Renal cortex interstitium (tissue), 11 donors: Measurements from ENCODE around the gene S100A9. TPM values are rescaled to one million over a fixed set of nuclear protein-coding genes. Genes with fewer than 3 reads are reported as not detected.
A peak's percentile ranks its signal among the peaks of the same experiment; 100 is the strongest.

Experiments
- DNase-seq, 11 donors: peaks; one replicate each; pipeline ENCODE4 v3.0.0-alpha.2; 2013; ENCODE audit warnings: low read depth in 9 of 11, low spot score in 4 of 11; ENCODE audit errors: extremely low read depth in 1 of 11
- polyA plus RNA-seq, 3 donors: library from polyadenylated mRNA; unstranded; fragments of 120-200 nt; gene quantifications; one replicate each; pipeline ENCODE4 v1.2.1, GENCODE V29; 2013; ENCODE audit not compliant: insufficient read length in 3 of 3

The S100A9 gene
- polyA plus RNA-seq, 3 donors = 17.2 to 29.4 (median 27.6) TPM

DNA sequence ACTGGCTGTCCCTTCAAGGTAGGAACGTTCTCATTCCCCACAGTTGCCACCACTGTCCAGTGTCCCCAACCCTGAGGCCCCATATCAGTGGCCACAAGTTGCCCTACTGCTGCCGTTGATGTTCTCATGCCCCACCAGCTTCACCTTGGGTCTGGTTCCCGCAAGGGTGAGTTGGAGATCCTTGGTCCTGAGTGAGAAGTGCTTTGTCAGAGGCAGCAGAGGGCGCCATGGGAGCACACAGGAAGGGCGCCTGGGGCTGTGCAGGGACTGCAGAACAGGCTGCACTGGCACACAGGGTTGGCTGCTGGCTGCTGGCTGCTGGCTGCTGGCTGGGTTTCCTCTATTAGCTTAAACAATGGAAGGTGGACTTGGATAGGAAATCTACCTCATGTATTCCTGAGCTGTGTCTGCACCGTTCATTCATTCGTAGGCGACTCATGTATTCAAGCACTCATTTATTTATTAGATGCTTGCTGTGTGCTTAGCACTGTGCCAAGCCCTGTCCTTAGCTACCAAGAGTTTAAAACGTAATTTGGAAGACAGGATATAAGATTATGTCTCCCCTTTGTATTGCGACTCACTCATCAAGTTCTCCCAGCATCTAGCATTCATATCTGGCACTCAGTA, 2.1 kb upstream of the S100A9 start:
- DNase-seq = no peak

DNA sequence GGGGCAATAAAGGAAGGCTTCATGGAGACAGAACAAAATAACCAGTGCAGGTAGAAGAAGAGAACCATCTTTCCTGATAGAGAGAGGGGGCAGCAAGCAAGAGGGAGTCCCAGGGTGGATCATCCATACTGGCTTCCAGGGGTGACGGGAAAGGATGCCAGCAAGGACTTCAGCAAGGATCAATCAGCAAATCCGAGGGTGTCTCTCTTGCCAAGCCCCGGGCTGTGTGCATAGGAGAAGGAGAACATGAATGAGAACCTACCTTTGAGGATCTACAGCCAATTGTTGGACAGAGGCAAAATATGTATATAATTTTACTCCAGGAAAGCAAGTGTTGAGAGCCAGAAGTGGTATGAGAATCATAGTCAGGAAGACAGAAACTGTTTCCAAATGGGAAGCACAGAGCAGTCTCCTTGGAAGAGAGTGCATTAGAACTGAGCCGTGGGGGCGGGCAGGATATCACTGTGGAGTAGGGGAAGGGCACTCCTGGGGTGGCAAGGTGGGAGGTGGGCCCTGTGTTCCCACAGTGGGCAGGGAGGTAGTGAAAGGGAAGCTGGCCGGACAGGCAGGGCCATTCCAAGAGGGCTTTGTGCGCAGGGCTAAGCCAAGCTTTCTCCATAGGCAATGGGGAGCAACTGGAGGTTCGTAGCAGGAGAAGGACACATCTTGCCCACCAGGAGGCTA, 1.1 kb upstream of the S100A9 start:
- no peak for DNase-seq

DNA sequence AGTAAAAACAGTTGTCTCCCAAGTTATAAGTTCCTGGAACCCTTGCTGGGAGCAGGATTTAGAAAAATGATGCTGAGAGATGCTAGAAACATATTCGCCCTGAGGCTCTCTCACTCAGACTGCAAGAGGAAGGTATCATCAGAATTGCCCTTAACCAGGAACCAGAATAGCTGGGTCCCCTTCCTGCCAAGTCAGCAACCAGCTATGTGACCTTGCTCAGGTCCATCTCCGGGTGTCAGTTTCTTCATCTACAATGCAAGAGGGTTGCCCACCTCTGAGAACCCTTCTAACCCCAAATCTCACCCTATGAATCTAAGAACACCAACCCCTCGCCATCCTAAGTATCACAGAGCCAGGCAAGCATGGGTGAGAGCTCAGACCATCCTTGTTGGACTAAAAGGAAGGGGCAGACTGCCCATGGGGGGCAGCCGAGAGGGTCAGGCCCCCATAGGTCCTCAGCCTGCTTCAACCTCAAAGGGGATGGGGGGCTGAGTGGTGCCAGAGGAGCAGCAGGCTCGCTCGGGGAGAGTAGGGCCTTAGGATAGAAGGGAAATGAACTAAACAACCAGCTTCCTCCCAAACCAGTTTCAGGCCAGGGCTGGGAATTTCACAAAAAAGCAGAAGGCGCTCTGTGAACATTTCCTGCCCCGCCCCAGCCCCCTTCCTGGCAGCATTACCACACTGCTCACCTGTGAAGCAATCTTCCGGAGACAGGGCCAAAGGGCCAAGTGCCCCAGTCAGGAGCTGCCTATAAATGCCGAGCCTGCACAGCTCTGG, 390 bp upstream of the S100A9 start:
- DNase-seq = no peak

DNA sequence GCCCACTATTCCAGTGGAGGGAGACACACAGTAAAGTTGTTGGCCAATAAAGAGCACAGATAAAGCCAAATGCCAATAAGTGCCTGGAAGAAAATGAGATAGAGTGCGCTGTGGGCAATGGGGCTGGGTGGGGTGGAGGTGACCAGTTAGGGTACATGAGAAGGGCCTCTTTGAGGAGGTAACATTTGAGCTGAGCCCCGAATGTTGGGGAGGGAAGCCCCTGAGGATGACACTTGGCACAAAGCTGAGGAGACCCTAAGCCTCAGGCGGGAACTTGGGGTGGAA, 979 bp downstream of the S100A9 start:
- DNase-seq = no peak

DNA sequence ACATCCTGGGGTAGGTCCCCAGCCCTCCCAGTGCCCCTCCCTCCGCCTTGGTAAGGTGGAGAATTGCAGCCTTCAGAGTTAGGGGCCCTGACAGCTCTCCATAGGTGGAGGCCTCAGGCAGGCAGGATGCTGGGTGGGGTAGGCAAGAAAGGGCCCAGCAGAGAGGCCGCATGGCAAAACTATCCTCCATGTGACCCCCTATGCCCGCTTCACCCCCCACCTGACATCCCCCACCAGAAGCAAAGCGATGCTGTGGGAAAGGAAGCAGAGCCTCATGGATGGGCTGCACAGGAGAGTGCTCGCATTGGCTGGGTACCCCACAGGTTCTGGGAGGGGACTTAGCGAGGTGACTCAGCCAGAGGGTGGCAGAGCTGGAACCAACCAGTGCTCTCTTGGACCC, 1.6 kb downstream of the S100A9 start:
- DNase-seq = no peak

DNA sequence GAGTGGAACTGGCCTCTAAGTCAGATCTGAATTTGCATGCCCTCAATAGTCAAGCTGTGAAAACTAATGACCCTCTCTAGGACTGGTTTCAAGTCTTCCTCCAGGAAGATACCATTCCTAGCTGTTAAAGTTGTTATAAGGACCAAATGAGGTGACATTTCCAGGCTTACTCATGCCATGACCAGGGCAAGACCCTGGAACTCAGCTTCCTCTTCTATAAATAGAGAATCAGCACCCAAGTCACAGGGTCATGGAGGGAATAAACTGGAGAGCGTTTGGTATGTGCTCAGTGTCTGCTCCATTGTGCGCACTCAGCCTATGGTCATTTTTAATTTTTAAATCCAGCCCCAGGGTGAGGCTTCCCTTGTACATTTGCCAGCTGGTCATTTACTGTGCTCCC, 2.5 kb downstream of the S100A9 start:
- DNase-seq = no peak

DNA sequence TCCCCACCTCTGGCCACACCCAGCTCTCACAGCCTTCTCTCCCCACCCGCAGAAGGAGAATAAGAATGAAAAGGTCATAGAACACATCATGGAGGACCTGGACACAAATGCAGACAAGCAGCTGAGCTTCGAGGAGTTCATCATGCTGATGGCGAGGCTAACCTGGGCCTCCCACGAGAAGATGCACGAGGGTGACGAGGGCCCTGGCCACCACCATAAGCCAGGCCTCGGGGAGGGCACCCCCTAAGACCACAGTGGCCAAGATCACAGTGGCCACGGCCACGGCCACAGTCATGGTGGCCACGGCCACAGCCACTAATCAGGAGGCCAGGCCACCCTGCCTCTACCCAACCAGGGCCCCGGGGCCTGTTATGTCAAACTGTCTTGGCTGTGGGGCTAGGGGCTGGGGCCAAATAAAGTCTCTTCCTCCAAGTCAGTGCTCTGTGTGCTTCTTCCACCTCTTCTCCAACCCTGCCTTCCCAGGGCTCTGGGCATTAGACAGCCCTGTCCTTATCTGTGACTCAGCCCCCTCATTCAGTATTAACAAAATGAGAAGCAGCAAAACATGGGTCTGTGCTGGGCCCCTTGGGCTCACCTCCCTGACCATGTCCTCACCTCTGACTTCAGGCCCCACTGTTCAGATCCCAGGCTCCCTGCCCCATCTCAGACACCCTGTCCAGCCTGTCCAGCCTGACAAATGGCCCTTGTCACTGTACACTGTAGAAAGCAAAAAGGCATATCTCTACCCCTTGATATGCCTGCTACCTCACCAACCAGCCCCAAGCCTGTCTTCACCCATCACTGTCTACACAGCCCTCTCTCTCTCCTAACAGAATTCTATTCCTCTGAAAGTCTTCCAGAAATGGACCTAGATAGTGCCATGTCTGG, 3.2 kb downstream of the S100A9 start:
- DNase-seq = no peak

DNA sequence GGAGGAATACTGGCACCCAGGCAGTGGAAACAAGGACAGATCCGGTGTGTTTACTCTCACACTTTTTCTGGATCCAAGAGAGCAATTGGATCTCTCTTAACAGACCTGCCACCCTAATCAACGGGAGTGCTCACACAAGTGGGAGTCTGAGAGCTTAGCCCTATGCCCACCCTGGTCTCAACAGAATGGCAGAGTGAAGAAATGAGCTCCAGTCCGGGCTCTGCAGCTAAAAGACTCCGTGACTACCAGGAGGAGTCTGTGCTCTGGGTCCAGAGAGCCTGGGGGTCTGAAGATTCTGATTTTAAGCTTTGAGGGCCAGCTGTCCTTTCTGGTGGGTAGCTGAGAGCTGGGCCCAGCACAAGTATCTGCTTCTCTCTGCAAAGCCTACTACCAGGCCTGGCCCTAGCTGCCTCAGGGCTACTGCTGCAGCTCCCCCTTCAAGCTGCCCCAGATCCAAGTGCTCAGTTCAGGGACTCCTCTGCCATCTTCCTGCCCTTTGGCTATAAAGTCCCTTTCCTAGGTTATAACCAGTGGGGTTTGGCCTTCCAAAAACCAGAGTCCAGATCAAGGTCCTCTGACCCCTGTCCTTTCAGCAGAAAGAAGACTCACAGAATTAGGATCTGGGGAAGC, 3.9 kb downstream of the S100A9 start:
- no peak for DNase-seq

DNA sequence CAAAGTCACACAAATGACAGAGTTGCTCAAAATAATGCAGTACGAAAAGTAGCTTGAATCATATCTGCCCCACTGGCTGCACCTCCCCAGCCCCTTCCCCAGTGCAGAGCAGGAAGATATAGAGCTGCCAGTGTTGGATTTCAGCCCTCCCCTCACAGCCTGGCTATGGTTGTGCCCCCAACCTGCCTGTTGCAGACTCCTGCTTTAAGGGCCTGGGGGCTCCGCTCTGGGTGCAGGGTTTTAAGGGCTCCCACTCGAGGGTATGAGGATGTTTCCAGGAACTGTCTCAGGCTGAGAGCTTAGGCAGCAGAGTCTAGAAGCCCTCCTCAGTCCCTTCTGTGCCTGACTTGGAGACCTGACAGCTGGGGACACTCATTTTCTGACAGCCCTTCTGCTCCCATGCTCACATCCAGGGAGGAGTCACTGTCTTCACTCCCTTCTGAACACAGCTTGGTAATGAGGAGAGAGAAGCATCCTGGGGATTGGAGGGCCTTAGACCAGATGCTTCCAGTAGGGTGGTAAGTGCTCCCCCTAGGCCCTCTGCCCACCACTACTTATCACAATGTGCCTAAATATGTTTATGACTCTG, 4.6 kb downstream of the S100A9 start:
- peak in 10 of 11 donors; percentile 29 to 75 (median 60) for DNase-seq

DNA sequence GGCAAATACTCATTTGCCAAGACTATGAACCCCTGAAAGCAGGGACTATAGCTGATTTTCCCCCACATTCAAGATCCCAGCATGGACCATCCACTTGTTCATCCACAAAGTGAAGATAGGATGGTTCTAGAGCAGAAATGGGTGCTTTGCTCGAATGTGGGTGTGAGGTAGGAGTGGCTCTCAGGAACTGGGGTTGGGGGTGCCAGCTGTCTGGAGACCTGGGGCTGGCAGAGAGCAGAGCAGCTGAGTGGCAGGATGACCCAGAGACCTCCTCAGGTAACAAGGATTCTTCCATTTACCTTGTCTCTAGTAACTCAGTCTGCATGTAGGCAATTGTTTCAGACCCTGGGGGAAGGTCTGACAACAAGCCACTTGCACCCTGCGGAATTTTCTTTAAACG, 6.0 kb downstream of the S100A9 start:
- no peak for DNase-seq

DNA sequence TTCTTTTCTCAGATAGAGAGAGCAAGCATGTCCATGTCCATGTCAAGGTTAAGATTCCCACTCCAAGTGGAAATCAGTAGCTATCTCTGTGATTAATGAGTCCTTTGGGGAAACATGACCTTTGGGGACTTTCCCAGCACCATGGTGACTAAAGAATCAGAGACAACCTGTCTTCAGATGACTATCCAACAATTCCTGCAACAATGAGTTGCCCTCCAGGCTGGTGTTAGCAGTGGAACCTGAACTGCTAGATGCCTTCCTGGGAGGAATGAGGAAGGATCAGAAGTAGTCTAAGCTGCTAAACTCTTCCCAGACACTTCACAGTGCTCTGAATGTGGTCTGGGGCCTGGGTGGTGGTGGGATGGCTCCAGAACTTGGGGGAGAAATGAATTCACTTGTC, 6.5 kb downstream of the S100A9 start:
- no peak for DNase-seq

DNA sequence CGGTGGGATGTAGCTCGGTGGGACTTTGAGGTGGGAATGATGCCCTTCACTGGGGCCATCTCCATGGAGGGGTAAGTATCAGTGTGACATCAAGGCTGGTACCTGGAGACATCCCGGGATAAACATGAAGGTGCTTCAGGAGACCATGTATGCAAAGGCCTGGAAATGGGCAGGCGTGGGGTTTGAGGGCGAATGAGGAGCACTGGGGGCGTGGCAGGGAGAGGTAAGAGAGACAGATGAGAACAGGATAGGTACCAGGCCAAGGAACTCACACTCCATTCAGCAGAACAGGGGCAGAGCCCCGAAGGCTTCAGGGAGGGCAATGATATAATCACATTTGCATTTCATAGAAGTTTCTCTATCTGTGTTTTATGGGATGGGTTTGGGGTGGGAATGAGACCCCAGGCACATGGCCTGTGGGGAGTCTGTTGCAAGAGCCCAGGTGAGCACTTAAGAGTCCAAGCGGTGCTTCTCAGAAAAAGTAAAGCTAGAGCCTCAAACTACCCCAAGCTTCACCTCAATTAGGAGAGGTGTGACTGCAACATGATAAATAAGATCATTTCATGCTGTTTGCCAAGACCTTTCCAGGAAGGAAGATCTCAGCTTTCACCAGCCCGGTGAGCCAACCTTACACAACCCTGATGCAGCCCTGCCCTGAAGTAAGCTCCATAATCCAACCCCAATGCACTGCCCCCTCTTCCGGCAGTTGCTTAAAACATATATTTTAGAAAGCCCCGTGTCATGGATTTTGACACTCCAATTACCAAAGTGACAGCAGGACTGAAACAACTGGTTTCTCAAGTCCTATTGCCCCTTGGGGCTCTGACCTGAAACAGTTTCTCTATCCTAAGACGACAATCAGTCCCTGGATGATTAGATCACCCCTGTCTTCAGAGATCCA, 7.4 kb downstream of the S100A9 start:
- DNase-seq = no peak

DNA sequence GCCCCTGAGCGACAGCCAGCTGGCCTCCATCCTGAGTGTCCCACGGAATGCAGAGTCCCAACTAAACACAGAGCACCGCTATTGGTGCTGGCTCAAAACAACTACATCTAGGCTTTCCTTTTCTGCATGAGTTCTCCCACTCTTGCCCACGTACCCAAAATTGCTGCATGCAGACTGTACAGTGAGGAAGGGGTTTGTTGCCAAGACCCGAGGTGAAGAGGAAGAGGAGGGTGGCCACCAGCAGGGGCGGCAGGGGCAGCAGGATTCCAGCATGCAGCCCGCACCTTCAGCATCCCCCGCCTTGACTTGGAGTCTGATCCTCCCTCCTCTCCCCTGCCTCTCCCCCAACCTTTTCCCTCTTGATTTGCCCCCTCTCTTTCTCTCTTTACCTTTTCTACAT, 8.0 kb downstream of the S100A9 start:
- DNase-seq = no peak

DNA sequence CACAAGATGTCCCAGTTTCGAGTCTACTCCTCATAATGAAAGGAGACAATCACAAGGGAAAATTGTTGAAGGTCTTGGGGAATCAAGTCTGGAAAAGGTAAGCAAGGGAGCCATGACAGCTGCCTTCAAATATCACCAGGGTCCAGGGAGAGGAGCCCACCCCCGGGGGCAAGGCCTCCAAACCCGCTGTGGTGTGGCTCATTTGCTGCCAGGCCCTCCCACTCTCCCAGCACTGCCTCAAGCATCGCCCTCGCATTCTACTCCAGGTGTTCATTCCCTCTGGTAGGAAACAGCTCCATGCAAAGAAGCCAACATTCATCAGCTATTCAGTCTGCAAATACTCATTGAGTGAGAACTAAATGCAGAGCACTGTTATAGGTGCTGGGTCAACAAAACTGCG, 8.6 kb downstream of the S100A9 start:
- DNase-seq = no peak

DNA sequence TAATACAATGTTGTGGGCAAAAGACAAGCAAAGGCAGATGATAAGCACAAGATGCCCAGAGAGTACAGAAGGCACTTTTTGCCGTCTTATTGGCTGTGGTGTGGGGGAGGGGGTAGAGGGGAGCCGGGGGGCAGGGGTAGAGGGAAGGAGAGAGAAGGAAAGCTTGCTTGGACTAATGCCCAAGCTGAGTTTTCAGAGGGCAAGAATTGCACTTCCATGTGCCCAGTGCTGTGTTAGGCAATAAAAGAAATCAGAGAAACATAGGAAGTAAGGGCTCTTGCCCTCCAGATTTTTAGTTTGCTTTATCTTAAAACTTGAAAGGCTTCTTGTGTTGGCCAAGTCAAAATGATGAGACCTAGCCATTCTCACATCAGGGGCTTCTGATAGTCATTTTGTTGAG, 9.4 kb downstream of the S100A9 start:
- no peak for DNase-seq

DNA sequence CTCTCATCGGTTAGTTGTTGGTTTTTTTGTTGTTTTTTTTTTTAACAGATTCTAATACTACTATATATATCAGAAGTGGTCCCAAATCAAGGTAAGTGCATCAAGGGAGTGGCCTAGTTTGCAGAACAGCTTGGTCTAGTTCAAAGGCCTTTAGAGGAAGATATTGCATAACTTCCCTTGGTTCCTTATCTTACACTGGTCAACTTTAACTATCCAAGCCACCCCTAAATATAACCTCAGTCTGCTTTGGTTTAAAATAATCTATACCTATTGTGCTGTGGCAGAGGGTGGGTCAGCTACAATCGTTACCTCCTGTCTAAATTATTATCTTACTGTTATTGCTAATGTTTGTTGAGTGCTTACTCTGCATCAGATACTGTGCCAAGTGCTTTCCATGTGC, 10.8 kb downstream of the S100A9 start:
- DNase-seq = no peak

DNA sequence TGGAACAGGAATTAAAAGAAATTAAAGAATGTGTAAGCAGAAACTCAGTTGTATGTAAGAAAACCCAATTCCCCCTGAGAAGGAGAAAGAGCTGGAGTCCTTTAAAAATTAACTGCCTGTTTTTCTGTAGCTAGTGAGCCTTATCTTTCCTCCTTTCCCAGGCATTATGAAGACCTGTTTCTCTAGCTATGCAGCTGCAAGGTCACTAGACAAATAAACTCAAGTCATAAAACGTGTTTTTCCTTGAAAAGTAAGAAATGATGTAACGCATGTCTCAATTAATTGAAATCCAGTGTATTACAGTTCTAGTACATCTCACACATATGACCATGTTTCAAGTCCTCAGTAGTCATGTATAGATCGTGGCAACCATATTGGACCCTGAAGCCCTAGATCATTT, 12.5 kb downstream of the S100A9 start:
- peak in 1 of 11 donors; percentile 51 for DNase-seq

DNA sequence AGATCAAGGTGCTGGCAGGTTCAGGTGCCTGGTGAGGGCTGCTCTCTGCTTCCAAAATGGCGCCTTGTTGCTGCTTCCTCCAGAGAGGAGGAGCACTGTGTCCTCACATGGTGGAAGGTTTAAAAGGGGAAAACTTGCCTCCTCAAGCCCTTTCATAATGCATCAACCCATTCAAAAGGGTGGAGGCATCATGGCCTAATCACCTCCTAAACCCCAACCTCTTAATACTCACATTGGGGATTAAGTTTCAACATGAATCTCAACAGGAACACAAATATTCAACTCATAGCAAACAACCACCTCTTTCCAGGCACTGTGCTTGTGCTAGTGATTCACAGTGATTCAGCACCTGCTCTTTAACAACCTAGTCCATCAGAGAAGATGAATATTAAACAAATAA, 13.6 kb downstream of the S100A9 start:
- DNase-seq = no peak
